Measurements from ENCODE around the gene TTN. TPM values are rescaled to one million over a fixed set of nuclear protein-coding genes. Genes with fewer than 3 reads are reported as not detected.

The TTN gene
- total and polyA plus RNA-seq, 10 of the 15 experiments (the other 5 are each of a cell fraction or from before 2014, with no cell fraction given) = 0.15 to 9.0 (median 1.8) TPM

DNA sequence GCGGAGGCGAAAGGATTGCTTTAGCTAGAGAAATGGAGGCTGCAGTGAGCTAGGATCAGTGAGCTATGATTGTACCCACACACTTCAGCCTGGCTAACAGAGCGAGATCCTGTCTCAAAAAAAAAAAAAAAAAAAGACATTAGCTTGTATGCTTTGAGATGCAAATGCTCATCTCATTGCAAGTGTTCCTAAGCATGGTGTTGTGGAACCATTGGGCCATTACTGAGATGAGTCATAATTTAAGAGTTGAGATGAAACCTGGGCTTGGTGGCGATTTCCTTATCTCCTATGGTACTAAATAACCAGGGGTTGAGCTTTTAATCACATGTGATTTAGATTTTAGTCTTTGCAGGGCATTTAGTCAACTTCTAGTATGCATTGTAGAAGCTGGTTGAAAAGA is 324.8 kb downstream of the TTN start (continued):
- TF ChIP-seq, protein P1, sequence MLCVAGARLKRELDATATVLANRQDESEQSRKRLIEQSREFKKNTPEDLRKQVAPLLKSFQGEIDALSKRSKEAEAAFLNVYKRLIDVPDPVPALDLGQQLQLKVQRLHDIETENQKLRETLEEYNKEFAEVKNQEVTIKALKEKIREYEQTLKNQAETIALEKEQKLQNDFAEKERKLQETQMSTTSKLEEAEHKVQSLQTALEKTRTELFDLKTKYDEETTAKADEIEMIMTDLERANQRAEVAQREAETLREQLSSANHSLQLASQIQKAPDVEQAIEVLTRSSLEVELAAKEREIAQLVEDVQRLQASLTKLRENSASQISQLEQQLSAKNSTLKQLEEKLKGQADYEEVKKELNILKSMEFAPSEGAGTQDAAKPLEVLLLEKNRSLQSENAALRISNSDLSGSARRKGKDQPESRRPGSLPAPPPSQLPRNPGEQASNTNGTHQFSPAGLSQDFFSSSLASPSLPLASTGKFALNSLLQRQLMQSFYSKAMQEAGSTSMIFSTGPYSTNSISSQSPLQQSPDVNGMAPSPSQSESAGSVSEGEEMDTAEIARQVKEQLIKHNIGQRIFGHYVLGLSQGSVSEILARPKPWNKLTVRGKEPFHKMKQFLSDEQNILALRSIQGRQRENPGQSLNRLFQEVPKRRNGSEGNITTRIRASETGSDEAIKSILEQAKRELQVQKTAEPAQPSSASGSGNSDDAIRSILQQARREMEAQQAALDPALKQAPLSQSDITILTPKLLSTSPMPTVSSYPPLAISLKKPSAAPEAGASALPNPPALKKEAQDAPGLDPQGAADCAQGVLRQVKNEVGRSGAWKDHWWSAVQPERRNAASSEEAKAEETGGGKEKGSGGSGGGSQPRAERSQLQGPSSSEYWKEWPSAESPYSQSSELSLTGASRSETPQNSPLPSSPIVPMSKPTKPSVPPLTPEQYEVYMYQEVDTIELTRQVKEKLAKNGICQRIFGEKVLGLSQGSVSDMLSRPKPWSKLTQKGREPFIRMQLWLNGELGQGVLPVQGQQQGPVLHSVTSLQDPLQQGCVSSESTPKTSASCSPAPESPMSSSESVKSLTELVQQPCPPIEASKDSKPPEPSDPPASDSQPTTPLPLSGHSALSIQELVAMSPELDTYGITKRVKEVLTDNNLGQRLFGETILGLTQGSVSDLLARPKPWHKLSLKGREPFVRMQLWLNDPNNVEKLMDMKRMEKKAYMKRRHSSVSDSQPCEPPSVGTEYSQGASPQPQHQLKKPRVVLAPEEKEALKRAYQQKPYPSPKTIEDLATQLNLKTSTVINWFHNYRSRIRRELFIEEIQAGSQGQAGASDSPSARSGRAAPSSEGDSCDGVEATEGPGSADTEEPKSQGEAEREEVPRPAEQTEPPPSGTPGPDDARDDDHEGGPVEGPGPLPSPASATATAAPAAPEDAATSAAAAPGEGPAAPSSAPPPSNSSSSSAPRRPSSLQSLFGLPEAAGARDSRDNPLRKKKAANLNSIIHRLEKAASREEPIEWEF (IDR thresholded peaks at IDR 0.05; ENCODE audit: insufficient replicate concordance, low read depth, low read length) = no peak
- TF ChIP-seq, protein P2, sequence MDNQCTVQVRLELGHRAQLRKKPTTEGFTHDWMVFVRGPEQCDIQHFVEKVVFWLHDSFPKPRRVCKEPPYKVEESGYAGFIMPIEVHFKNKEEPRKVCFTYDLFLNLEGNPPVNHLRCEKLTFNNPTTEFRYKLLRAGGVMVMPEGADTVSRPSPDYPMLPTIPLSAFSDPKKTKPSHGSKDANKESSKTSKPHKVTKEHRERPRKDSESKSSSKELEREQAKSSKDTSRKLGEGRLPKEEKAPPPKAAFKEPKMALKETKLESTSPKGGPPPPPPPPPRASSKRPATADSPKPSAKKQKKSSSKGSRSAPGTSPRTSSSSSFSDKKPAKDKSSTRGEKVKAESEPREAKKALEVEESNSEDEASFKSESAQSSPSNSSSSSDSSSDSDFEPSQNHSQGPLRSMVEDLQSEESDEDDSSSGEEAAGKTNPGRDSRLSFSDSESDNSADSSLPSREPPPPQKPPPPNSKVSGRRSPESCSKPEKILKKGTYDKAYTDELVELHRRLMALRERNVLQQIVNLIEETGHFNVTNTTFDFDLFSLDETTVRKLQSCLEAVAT (IDR thresholded peaks at IDR 0.05) = no peak
- 0 out of 2 replicates have a peak, but pooled peaks have one; percentile 27 for TF ChIP-seq CREB1 (IDR thresholded peaks at IDR 0.05; ENCODE audit: low read depth)

Measured in GM12878 (cell line).